Left lung (tissue), 10 donors: Measurements from ENCODE around the gene IGSF9B. TPM values are rescaled to one million over a fixed set of nuclear protein-coding genes. Genes with fewer than 3 reads are reported as not detected.

Experiments used
- ATAC-seq: fragments of 200-7000 bp; cut with Tn5 transposase; one replicate; pipeline ENCODE4 v1.9.1; 2020; ENCODE audit warnings: moderate library complexity
- DNase-seq, 4 donors: peaks; one replicate each; pipeline ENCODE4 v3.0.0-alpha.2; 2013 to 2020
- H3K27ac ChIP-seq, 2 donors: fragments of 200-600 bp; sonication (generic) in 1 of 2; one replicate each; pipeline versions ENCODE4 v1.5.0 to v1.8.0; 2020 to 2021
- H3K27me3 ChIP-seq, 2 donors: fragments of 200-600 bp; sonication (generic) in 1 of 2; one replicate each; pipeline versions ENCODE4 v1.5.0 to v1.8.0; 2020 to 2021
- H3K36me3 ChIP-seq, 2 donors: fragments of 200-600 bp; sonication (generic) in 1 of 2; one replicate each; pipeline versions ENCODE4 v1.5.0 to v1.8.0; 2020 to 2021
- H3K4me1 ChIP-seq, 2 donors: fragments of 200-600 bp; one replicate each; pipeline ENCODE4 v1.8.0; 2021
- H3K4me3 ChIP-seq, 2 donors: fragments of 200-600 bp; sonication (generic) in 1 of 2; one replicate each; pipeline versions ENCODE4 v1.5.0 to v1.8.0; 2020 to 2021; ENCODE audit warnings: mild to moderate bottlenecking in 1 of 2
- H3K9me3 ChIP-seq, 2 donors: fragments of 200-600 bp; sonication (generic) in 1 of 2; one replicate each; pipeline versions ENCODE4 v1.5.0 to v1.8.0; 2020 to 2021
- CTCF ChIP-seq, 2 donors: fragments of 200-600 bp; sonication (generic) in 1 of 2; IDR thresholded peaks; one replicate each; pipeline versions ENCODE4 v1.5.0 to v1.8.0; 2021; ENCODE audit warnings: antibody characterized with exemption in 2 of 2
- intact Hi-C, 2 donors: fragments of 100-400 bp; cut with DNase I; formaldehyde crosslinking; loops; one replicate each; pipeline versions ENCODE4 v1.11.2 to v1.14.2; 2022
- polyA plus RNA-seq, 6 donors: library from polyadenylated mRNA; unstranded; fragments of 120-200 nt; gene quantifications; one replicate each; pipeline ENCODE4 v1.2.1, GENCODE V29; 2013; ENCODE audit not compliant: insufficient read length in 6 of 6
- total RNA-seq, 2 donors: library from RNA; stranded (reverse); fragmentation: NEBNext Ultra II Directional; extraction: Animal tissue kit (Norgen Biotek cat#: 25700); gene quantifications; one replicate each; pipeline ENCODE4 v1.2.1, GENCODE V29; 2021
- donor health status: DM: no; HTN: yes; CAD: no.
- donor health status: DM: no; HTN: no; CAD: no.

IGSF9B gene
- total and polyA plus RNA-seq, 8 donors, result 1.8 to 9.9 (median 2.8) TPM

- Histone ChIP-seq H3K9me3 (peaks cover 0 to 4% of the 10 kb centered on the region in 2 donors), H3K27me3 (peaks cover 0 to 22% of the 10 kb centered on the region in 2 donors), H3K4me3 (no peak overlapping the region), H3K27ac (no peak overlapping the region), H3K36me3 (no peaks in the 10 kb centered on the region), H3K4me1 (no peaks in the 10 kb centered on the region)
- DNase-seq, result no peak
- TF ChIP-seq CTCF (IDR thresholded peaks at IDR 0.05), result no peak
- intact Hi-C loops, result no loop called here
- no peak for ATAC-seq
These were observed 67.6 kb downstream of the IGSF9B start for GRCh38 chr11:133889188-133889587.

GRCh38 chr11:133887692-133888332 lies 69.0 kb downstream of the IGSF9B start:
- Histone ChIP-seq H3K36me3 (no peaks in the 10 kb centered on the region), H3K4me1 (no peaks in the 10 kb centered on the region), H3K4me3 (no peak overlapping the region), H3K27me3 (peaks cover 0 to 20% of the 10 kb centered on the region in 2 donors), H3K9me3 (peaks cover 0 to 9% of the 10 kb centered on the region in 2 donors), H3K27ac (no peak overlapping the region)
- no peak for TF ChIP-seq CTCF (IDR thresholded peaks at IDR 0.05)
- DNase-seq (no peak), ATAC-seq (no peak)
- intact Hi-C loops, result no loop called here

GRCh38 chr11:133886029-133886428 lies 70.7 kb downstream of the IGSF9B start:
- ATAC-seq (no peak), DNase-seq (no peak)
- Histone ChIP-seq H3K9me3 (peaks cover 0 to 9% of the 10 kb centered on the region in 2 donors), H3K4me3 (no peak overlapping the region), H3K36me3 (no peaks in the 10 kb centered on the region), H3K27me3 (peaks cover 0 to 18% of the 10 kb centered on the region in 2 donors), H3K4me1 (no peaks in the 10 kb centered on the region), H3K27ac (no peak overlapping the region)
- no peak for TF ChIP-seq CTCF (IDR thresholded peaks at IDR 0.05)
- intact Hi-C loops, result no loop called here

GRCh38 chr11:133872160-133872559 lies 84.6 kb downstream of the IGSF9B start:
- Histone ChIP-seq H3K36me3 (no peaks in the 10 kb centered on the region), H3K9me3 (no peaks in the 10 kb centered on the region), H3K27me3 (no peaks in the 10 kb centered on the region), H3K4me1 (no peaks in the 10 kb centered on the region), H3K27ac (no peak overlapping the region), H3K4me3 (no peak overlapping the region)
- DNase-seq, result no peak
- no peak for ATAC-seq
- intact Hi-C loops, result no loop called here
- TF ChIP-seq CTCF (IDR thresholded peaks at IDR 0.05), result no peak

- H3K27me3 ChIP-seq, result peaks cover 0 to 5% of the 10 kb centered on the region in 2 donors
- no peaks in the 10 kb centered on the region for H3K9me3 ChIP-seq
- intact Hi-C loops, result no loop called here
- H3K27ac ChIP-seq, result no peak overlapping the region
- DNase-seq (no peak), ATAC-seq (no peak)
- H3K4me1 ChIP-seq, result no peaks in the 10 kb centered on the region
- no peak for TF ChIP-seq CTCF (IDR thresholded peaks at IDR 0.05)
- H3K4me3 ChIP-seq, result no peak overlapping the region
- H3K36me3 ChIP-seq, result no peaks in the 10 kb centered on the region
These were observed 89.3 kb downstream of the IGSF9B start for GRCh38 chr11:133867456-133867855.
